ENCODE measurements around the gene DNMT3A. TPM values are rescaled to one million over a fixed set of nuclear protein-coding genes. Genes with fewer than 3 reads are reported as not detected.

The DNMT3A gene
- total and polyA plus RNA-seq, 2 donors from 2014 or later, result 6.5 to 31.4 TPM

- peaks cover 0 to 10% (median 5%) of the 10 kb centered on the region in 3 donors for H3K4me1 ChIP-seq (ENCODE audit: control insufficient read depth in 2 of 3, insufficient read depth in 2 of 3, low read depth in 1 of 3, low read length in 3 of 3)
- no peak overlapping the region for H3K9ac ChIP-seq (ENCODE audit: low read length in 3 of 3)
- TF ChIP-seq CTCF (IDR thresholded peaks at IDR 0.05; ENCODE audit: borderline replicate concordance, extremely low read depth, insufficient read depth), result no peak
- H3K36me3 ChIP-seq (ENCODE audit: control insufficient read depth in 2 of 3, insufficient read depth in 3 of 3, low read length in 3 of 3), result no peaks in the 10 kb centered on the region
- H3K27me3 ChIP-seq (ENCODE audit: control insufficient read depth, insufficient read depth, low read length), result no peaks in the 10 kb centered on the region
- intact Hi-C loops (cut with DNase I), result no loop called here
- FAIRE-seq (no peak), DNase-seq (peak in 1 of 5 donors; percentile 38)
- no peaks in the 10 kb centered on the region for H3K9me3 ChIP-seq (ENCODE audit: control insufficient read depth in 2 of 3, insufficient read depth in 1 of 3, low read length in 3 of 3)
- no peak overlapping the region for H3K4me3 ChIP-seq (ENCODE audit: low read length in 3 of 3)
- H3K27ac ChIP-seq (ENCODE audit: low read depth in 2 of 2, low read length in 2 of 2), result no peak overlapping the region
Measured at GRCh38 chr2:25366629-25367028, 24.9 kb upstream of the DNMT3A start.

GRCh38 chr2:25365241-25365640 lies 23.5 kb upstream of the DNMT3A start:
- Histone ChIP-seq H3K27ac (ENCODE audit: low read depth in 2 of 2, low read length in 2 of 2) (no peak overlapping the region), H3K9me3 (ENCODE audit: control insufficient read depth in 2 of 3, insufficient read depth in 1 of 3, low read length in 3 of 3) (no peaks in the 10 kb centered on the region), H3K36me3 (ENCODE audit: control insufficient read depth in 2 of 3, insufficient read depth in 3 of 3, low read length in 3 of 3) (no peaks in the 10 kb centered on the region), H3K4me3 (ENCODE audit: low read length in 3 of 3) (no peak overlapping the region), H3K4me1 (ENCODE audit: control insufficient read depth in 2 of 3, insufficient read depth in 2 of 3, low read depth in 1 of 3, low read length in 3 of 3) (peaks cover 0 to 10% (median 5%) of the 10 kb centered on the region in 3 donors), H3K9ac (ENCODE audit: low read length in 3 of 3) (no peak overlapping the region), H3K27me3 (ENCODE audit: control insufficient read depth, insufficient read depth, low read length) (no peaks in the 10 kb centered on the region)
- intact Hi-C loops (cut with DNase I), result no loop called here
- DNase-seq (peak in 2 of 5 donors; percentile 19 to 79), FAIRE-seq (no peak)
- TF ChIP-seq CTCF (IDR thresholded peaks at IDR 0.05; ENCODE audit: borderline replicate concordance, extremely low read depth, insufficient read depth), result no peak

- intact Hi-C loops (cut with DNase I), result no loop called here
- DNase-seq, result no peak
- H3K36me3 ChIP-seq (ENCODE audit: control insufficient read depth in 2 of 3, insufficient read depth in 3 of 3, low read length in 3 of 3), result no peaks in the 10 kb centered on the region
- peaks cover 0 to 10% (median 5%) of the 10 kb centered on the region in 3 donors for H3K4me1 ChIP-seq (ENCODE audit: control insufficient read depth in 2 of 3, insufficient read depth in 2 of 3, low read depth in 1 of 3, low read length in 3 of 3)
- H3K4me3 ChIP-seq (ENCODE audit: low read length in 3 of 3), result no peak overlapping the region
- no peaks in the 10 kb centered on the region for H3K27me3 ChIP-seq (ENCODE audit: control insufficient read depth, insufficient read depth, low read length)
- no peaks in the 10 kb centered on the region for H3K9me3 ChIP-seq (ENCODE audit: control insufficient read depth in 2 of 3, insufficient read depth in 1 of 3, low read length in 3 of 3)
- TF ChIP-seq CTCF (IDR thresholded peaks at IDR 0.05; ENCODE audit: borderline replicate concordance, extremely low read depth, insufficient read depth), result no peak
- FAIRE-seq, result no peak
- no peak overlapping the region for H3K27ac ChIP-seq (ENCODE audit: low read depth in 2 of 2, low read length in 2 of 2)
- H3K9ac ChIP-seq (ENCODE audit: low read length in 3 of 3), result no peak overlapping the region
Measured at GRCh38 chr2:25363733-25364132, 22.0 kb upstream of the DNMT3A start.
